Islet precursor cell (in vitro differentiated cells): Measurements from ENCODE around the gene RAD51B.
"Not testable (repeated sequence)": the region's sequence is repeated elsewhere in the genome, so short reads cannot be mapped to it uniquely, and the experiment has no call there.

ENCODE experiments used
- DNase-seq: peaks from one replicate; pipeline ENCODE4 v3.0.0-alpha.2; 2018

RAD51B gene

DNA sequence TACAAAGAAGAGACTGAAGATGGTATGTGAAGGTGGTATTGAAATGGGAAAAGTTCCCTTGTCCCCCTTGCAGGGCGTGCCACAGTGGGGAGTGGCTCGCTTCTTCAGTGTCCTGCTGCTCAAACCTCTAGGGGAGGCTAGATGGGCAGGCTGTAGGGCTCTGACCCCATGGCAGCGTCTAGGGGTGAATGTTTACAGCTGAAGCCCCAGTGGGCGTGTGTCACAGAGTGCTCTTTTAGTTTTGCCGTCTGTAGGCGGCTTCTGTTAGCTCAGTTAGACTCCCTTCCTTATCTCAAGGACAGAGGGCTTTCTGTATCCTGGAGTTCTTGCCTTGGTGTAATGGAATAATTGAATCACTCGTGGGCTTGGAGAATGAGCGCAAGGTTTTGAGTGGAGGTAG is 266.2 kb downstream of the RAD51B start:
- peak; percentile 53 for DNase-seq

DNA sequence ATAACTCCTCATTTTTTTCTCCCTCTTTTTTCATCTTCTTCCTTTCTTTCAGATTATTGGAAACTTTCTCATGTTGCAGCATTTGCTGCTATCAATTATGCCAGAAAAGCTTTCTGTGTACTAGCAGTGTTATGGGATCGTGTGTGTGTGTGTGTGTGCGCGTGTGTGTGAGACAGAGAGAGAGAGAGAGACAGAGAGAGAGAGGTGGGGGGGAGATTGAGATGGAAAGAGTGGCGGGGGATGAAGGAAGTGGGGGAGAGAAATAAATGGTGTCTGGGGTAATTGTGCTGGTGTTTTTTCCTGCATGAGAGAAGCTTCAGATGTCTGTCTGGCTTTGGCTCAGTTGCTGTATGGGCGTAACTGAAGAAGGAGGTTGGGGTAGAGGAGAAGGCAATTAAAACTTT is 268.9 kb downstream of the RAD51B start:
- DNase-seq: peak; percentile 55

DNA sequence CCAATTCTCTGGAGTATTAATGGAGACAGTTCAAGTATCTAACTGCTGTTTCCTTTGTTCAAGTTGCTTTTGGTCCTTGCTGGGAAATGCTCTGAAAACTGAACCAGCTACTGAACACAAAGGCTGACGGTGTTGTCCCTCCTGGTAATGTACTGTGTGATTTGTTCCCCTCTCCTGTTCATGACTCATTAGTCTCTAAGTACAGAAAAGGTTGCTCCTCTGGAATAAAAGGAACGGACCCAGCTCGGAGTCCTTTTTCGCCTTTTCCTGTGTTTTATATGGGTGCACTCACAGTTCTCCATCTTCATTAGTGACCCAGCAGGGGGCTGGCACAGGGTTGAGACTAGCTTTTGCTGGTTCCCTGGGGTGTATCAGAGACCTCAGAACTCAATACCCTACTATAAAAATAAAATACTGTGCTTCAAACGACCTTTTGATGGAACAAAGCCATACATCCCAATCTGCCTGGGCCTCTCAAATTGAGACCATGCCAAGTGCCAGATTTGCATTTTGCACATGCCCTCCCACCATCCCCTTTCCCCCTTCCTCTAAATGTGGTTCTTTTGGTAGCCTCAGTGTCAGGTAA is 269.7 kb downstream of the RAD51B start:
- DNase-seq: peak; percentile 80

DNA sequence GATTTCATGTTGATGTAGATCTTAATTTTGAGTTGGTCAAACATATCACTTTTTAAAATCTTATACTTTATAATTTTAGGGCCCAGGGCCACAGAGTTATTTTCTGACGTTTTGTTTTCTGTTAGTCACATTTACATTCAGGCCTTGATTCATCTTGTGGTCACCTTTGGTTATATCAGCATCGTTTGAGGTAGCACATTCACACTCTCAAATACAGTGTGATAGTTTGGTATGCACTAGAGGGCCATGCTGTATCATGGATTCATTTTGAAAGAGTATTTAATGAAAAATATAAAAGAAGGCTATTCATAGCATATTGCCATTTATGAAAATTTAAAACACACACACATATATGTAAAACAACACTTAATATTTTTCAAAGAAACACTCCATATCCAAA is 274.6 kb downstream of the RAD51B start:
- DNase-seq: no peak

DNA sequence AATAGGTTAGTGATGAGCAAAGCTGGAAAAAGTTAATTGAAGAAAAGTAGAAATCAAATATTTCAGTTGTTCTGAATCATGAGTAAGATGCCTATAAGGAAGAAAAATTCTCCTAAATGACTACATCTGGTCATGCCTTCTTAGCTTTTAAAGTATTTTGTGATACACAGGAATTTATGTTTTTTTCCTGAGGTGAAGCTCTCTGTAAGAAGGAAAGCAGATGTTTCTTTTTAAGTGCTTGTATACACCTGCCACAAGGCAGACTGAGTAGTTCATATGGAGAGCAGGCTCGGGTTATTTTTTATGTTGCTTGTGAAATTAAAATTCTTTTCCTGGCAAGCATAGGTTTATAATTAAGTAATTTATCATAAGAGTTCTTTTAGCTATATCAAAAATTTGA is 275.2 kb downstream of the RAD51B start:
- no peak for DNase-seq

DNA sequence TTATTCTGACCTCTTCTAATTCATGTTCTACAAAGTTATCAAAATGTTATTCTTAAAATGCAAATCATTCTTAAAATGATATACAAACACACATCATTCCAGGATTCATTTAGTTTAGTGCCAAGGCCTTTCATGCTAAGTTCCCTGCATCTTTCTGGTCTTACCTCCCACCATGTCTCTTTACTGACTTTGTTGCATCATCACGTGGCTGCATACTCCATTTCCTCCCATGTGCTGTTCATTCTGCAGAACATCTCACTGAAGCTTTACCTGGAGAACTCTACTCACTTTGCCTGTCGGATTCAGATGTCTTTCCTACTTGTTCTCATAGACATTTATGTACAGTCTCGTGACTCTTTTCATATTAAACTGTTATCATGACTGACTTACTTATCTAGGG is 278.1 kb downstream of the RAD51B start:
- no peak for DNase-seq

DNA sequence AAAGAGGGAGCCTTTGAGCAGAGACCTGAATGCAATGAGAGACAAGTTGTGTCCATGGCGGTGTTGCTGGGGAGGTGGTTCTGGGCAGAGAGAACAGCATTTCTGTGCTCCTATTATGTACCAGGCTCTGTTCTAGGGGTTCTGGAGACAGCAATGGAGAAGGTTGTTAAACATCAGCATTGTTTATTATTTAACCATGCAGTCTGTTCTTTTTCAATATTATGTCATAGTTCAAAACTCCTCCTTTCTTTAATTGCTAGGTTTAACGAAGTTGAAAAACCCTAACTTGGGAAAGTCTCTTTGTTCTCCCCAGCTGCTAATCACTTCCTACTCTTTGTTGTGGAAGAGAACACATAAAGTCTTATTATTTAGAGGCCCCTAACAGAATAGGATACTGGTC is 279.3 kb downstream of the RAD51B start:
- DNase-seq: no peak

DNA sequence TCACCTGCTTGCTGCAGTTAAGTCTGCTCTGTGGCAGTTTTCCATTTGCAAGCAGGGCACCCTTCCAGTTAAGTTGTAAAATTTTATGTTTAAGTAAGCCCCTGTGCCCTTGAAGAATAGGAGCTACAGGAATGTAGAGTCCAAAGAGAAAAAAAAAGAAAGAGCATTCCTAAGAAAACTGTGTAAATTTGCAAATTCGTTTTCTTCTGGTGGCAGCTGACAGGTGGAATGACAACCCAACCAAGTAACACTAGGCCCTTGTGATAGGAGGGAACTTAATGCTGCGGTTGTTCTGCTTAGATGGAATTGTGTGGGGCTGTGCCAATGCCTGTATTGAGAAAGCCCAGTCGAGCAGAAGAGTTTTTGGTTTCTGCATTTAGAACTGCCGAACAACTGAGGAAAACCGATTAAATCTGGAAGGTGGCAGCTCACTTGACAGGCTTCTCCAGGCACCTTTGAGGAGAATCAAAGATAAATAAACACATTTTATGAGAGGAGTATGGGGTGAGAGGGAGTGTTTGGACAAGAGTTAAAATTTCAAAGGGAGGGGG is 280.0 kb downstream of the RAD51B start:
- no peak for DNase-seq

DNA sequence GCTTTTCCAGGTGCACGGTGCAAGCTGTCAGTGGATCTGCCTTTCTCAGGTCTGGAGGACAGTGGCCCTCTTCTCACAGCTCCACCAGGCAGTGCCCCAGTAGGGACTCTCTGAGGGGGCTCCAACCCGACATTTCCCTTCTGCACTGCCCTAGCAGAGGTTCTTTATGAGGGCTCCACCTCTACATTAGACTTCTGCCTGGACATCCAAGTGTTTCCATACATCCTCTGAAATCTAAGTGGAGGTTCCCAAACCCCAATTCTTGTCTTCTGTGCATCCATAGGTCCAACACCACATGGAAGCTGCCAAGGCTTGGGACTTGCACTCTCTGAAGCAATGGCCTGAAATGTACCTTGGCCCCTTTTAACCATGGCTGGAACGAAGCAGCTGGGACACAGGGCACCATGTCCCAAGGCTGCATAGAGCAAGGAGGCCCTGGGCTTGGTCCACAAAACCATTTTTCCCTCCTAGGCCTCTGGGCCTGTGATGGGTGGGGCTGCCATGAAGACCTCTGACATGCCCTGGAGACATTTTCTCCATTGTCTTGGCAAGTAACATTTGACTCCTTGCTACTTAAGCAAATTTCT is 282.2 kb downstream of the RAD51B start:
- DNase-seq: not testable (repeated sequence)

DNA sequence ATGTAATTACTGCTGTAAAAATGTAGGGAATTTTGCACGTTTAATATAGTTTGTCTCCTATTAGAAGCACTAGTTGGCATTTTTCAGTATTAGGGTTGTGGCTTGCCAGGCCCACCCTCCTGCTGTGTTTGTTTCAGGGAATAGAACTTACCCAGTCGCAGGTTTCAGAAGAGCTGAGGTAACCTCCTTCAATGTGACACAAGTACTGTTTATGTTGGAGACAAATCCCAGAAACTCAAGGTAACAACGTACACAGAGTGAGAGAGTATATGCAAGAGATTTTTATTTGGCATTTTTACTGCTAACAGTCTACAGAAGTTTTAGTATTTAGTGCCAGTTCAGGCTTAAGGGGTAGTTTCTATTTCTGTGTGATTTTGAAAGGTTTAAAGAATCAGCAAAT is 284.3 kb downstream of the RAD51B start:
- DNase-seq: no peak

DNA sequence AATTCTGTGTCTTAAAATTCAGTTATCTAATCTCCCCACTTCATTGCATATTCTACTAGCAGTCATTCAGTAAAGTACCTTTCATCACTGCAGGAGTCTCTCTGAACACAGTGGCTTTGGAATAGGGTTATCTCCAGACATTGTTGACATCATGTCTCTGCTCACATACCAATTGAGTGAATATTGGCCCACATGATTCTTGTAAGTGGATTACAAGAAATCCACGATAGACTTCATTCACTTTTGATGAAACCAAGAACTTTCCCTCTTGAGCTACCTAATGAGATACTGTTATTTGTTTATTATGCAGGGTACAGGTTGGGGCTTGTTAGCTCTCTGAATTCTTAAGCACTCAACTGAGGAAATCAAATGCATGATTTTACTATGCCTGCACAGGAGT is 284.9 kb downstream of the RAD51B start:
- no peak for DNase-seq

DNA sequence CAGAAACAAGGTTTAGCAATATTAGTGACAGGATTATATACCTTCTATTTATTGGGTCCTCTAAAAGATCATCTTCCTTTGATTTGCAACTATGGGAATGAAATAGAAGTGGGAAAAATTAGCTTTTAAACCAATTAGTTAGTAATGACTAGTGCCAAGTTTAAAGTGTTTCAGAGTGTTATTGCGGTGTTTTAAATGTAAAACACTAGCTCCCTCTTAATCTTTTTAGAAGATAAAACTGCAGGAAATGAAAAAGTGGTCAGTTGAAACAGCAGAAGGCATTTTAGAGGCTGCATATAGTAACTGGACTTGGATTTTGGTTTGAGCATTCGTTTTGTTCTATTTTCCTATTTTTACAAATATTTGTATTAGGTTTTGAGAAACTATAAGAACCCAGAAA is 286.2 kb downstream of the RAD51B start:
- no peak for DNase-seq

DNA sequence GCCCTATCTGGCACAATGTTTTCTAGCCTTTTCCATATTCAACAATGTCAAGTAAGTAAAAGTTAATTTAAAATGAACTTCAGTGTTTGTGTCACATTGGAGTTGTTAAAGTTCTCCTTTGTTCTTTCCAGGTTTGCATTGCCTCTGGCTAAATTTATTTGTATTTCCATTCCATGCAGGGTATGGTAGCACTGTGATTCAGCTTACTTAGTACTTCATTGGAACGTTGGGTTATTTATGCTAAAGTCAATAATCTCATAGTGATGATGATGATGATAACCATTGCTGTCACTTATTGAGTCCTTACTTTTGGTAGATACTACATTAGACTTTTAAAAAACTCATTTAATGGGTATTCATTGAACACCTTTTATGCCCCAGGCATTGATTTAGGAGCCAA is 286.9 kb downstream of the RAD51B start:
- DNase-seq: no peak

DNA sequence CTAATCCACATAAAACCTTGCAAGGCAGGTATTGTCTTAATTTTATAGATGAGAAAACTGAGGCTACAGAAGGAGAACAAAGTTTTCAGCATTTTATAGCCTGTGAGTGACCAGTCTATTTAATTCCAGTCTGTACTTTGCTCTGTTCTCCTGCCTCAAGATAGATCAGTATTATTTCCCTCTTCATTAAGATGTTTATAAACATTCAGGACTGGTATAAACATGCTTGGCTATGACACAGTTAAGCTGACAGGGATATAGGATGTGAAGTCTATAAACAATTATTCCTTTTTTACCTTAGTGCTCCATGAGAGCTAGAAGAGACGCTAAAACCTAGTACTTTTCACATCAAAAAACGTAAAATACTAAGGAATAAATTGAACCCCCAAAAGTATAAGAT is 287.3 kb downstream of the RAD51B start:
- DNase-seq: no peak

DNA sequence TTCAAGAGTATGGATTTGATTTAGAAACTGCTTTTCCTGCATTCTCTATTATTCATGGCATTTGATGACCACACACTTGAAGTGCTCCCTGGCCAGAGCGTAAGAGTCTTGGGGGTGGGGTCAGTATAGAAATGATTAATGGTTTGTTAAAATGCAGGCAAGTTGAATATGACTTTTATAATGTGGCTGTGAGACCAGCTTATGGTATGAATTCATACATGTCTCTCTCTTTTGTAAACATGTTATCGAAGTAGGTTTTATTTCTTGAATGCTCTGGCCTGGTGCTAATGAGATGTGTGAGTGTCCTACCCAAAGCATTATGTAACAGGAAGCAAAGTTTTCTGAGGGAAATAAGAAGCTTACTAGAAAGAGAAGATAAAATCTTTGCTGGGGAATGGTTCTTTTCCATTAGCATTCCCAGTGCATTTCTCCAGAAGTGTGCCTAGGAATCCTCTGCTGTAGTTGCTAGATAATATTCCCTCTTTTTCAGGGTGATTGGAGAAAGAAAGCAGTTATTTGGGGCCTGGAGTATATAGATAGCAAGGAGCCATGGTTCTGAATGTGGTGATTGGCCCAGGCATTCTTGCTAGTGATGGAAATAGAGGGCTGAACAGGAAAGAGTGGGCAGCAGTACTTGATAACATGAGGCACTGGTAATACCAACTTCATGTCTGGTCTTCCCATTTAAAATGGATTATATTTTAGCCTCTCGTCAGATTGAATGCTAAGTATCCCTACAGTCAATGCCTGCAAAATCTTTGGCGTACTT is 289.7 kb downstream of the RAD51B start:
- DNase-seq: no peak

DNA sequence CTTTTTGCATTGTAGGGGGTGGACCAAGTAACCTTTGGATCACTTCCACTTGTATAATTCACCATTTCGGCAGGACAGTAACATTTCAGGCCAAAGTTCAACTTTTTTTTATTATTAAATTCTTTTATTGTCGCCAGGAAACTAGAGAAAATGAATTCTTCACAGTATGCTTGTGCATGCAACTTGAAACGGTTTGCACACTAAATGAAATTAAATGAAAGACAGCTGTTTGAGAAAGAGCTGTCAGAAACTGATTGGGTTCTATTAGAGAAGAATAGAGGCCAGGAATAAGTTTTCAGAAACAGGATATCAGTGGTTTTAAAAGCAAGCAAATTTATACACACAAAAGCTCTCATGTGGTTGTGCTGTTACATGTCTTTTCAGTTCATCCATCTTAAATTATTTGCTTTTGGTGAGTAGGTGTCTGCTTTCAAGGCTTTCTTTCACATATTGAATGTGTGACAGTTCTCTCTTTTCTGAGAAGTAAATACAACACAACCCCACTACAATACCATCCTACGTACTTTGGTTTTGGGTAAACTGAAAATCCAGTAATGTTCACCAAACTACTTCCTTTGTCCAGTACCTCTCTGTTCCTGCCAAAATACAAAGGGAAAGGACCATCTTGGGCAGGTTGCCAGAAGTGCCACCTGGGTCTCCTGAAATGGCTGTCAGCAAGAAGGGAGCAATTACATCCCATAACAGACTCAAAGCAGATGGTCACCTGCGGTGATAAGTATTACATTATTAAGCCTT is 291.7 kb downstream of the RAD51B start:
- no peak for DNase-seq

DNA sequence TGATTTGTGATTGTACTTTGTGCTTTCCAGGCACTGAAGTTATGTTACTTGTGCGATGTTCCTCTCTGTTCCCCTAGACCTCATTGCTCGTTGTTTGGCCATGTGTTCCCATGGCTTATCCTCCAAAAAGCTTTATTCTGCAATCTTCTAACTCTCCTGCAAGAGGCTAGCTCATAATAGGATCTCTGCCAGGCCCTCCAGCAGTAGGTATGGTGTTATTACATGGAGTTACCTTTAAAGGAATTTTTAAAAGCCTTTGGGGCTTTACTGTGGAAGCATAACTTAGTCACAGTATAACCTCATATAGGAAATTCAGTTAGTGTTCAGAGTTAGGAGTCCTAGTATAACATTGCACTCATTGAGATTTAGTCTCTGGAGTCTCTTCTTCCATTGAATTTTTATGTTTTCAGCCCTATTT is 292.3 kb downstream of the RAD51B start:
- DNase-seq: no peak

DNA sequence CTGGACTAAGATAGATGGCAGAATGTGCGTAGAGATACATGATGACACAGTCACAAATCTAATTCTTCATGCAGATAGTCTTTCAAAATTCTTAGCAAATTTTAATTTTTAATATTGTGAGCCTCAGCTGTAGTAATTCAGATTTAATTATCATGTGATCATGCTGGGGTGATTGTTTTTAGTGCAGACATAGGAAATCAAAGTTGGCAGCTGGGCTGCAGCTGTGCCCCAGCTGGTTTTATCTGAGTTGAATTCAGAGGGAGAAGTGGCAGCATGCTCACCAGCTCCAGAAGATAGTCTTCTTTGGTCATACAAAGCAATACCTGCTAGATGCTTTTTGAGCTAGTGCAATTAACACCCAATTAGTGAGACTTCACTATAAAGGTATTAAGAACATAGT is 292.9 kb downstream of the RAD51B start:
- DNase-seq: no peak

DNA sequence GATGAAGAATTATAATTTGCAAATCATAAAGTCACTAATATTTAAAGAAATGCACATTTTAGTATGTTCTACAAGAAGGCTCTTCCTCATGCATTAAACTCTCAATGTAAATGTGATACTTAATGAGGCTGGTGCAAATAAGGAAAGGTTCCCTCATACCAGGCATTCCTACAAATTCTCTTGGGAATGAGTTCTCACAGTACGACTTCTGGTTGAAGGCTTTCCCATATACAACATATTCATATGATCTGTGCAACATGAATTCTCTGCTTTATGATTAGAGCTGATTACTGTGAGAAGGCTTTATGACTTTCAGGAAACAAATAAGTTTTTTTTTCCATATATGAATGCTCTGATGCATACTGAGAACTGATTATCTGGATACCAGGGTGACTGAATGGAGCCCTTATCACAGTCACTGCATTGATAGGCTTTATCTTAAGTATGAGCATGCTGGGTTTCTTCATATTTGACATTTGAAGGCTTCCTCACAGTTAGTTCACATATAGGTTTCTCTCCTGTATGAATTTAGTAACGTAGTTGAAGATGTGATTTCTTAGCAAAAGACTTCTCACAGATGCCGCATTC is 293.9 kb downstream of the RAD51B start:
- DNase-seq: no peak

DNA sequence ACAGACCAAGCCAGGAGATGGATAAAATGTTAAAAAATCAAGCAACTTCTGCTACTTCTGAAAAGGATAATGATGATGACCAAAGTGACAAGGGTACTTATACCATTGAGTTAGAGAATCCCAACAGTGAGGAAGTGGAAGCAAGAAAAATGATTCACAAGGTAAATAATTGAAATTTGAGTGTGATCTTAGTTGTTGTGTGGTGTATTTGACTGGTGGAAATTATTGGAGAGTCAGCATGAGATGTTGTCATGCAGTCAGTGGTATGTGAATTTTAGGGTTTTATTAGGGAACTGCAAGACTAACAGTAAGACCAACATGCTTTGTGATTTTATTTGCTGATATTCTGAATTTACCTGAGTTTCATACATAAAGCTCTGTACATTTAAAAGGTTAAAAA is 296.4 kb downstream of the RAD51B start:
- not testable (repeated sequence) for DNase-seq

DNA sequence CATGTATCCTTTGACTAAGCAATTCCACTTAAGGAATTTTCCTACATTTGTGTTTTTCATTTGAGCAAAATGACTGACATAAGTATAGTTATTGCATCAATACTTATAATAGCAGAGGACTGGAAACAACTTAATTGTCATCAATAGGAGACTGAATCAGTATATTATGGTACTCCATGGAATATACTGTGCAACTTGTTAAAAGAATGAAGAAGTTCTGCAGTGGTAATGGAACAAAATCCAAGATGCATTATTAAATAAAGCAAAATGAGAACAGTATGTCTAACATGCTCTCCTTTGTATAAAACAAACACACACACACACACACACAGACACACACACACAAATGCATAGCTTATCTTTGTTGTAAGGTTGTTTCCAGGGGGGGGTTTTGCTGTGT is 303.1 kb downstream of the RAD51B start:
- no peak for DNase-seq

DNA sequence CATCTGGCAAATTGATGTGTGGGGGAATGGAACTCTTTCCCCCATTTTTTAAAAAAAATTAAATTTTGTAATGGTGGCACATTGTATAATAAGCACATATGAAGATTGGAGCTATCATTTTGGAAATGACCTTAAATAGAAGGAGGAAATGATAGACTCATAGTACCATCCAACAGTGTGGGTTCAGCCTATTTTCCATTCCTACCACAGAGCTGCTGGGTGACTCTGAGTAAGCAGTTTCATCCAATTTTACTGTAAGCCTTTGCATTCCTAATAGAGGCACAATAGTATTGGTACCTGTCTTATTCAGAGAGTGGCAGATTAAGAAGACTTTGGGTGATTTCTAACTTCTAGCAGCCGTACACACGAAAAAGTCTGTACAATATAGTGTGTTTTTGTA is 304.5 kb downstream of the RAD51B start:
- DNase-seq: no peak
